Cerebellar nuclear complex (tissue), 1 donor: ENCODE data around the gene ADCY5.

Source experiments
- DNase-seq, 2 experiments: peaks; one replicate each; lab custom pipeline; 2025; lab: John Stamatoyannopoulos, UW

ADCY5 gene

DNA sequence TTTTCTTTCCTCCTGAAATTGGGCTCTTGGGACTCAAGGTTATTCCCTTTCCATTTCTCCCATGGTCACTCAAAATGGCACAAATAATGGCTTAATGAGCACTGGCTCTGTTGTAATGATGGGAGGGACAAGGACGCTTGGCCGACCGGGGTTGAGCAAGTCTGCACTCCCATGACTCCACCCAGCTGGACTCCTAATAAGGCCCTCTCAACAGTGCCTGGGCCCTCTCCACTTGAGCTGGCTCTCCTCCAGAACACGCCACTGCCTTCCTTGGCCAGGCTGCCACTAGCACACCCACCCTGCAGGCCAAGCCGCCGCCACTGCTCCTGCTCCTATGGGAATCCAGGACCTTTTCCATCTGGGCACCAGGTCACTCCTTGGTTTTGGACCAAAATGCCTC is 42.3 kb downstream of the ADCY5 start:
- no peak for DNase-seq

DNA sequence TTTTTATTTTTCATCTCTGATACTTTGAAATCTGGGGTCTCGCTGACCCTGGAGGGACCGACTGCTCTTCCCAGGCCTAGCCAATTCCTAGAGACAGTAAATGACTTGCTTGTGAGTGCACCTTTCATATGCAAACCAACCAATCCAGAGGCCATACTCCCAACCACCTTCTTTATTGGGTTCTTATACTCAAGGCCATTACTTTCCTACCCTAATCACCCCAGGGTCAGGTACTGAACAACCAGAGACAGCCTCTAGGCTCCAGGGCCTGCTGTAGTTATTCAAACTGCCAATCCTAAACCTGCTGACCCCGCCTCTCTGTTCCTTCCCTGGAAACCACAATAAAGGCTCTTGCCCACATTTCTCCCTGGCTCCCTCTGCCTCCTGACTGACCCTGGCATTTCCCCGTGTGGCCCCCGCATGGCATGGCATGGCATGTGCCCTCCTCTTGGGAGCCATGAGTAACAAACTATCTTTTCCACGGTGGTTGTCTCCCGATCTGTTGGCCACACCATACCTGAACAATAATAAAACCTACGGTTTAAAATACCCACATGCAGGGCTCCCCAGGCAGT is 42.9 kb downstream of the ADCY5 start:
- no peak for DNase-seq

- peak in 1 of 2 experiments; percentile 9 for DNase-seq
Measured at GRCh38 chr3:123405021-123405420, 43.9 kb downstream of the ADCY5 start.

GRCh38 chr3:123404391-123404790 is 44.5 kb downstream of the ADCY5 start:
- no peak for DNase-seq

- DNase-seq = no peak
Measured at GRCh38 chr3:123401836-123402530, 46.9 kb downstream of the ADCY5 start.

- DNase-seq = no peak
Measured at GRCh38 chr3:123400169-123400568, 48.7 kb downstream of the ADCY5 start.

DNA sequence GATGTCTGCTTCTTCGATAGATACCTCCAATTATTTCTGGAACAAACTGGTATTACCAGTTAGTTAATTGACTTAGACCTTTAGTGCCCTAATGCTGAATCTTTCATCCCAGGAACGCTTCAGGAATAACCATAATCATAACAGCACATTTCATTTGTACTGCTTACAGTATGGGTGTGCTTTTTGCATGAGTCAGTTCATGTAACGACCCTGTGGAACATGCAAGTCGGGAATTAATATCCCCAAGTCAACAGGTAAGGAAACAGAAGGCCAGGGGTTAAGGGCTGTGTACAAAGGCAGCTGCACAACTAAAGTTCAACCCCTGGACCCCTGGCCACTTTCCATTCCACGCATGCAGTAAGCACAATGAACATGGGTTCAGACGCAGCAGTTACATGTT is 49.2 kb downstream of the ADCY5 start:
- DNase-seq = no peak

- no peak for DNase-seq
Measured at GRCh38 chr3:123397921-123398785, 50.7 kb downstream of the ADCY5 start.

- DNase-seq = no peak
Measured at GRCh38 chr3:123397050-123397590, 51.8 kb downstream of the ADCY5 start.

DNA sequence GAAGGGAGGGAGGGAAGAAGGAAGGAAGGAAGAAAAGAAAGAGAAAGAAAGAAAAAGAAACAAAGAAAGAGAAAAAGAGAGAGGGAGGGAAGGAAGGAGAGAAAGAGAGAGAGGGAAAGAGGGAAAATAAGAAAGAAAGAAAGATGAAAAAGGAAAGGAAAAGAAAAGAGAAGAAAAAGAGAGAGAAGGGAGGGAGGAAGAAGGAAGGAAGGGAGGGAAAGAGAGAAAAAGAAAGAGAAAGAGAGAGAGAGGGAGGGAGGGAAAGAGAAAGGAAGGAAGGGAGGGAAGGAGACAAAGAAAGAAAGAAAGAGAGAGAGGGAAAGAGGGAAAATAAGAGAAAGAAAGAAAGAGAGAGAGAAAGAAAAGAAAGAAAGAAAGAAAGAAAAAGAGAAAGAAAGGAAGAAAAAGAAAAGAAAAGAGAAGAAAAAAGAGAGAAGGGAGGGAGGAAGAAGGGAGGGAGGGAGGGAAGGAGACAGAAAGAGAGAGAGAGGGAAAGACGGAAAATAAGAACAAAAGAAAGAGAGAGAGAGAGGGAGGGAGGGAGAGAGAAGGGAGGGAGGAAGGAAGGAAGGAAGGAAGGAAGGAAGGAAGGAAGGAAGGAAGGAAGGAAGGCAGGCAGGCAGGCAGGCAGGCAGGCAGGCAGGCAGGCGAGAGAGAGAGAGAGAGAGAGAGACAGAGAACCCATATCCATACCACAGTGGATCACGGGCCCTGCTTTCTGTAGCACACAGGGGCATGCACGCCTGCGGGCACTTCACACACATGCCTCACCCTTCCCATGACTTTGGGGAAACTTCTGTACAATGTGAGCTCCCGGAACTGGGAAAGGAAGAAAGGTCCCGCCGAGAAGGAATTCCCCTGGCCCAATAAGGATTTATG is 52.5 kb downstream of the ADCY5 start:
- no peak for DNase-seq

- no peak for DNase-seq
Measured at GRCh38 chr3:123395235-123395634, 53.7 kb downstream of the ADCY5 start.

DNA sequence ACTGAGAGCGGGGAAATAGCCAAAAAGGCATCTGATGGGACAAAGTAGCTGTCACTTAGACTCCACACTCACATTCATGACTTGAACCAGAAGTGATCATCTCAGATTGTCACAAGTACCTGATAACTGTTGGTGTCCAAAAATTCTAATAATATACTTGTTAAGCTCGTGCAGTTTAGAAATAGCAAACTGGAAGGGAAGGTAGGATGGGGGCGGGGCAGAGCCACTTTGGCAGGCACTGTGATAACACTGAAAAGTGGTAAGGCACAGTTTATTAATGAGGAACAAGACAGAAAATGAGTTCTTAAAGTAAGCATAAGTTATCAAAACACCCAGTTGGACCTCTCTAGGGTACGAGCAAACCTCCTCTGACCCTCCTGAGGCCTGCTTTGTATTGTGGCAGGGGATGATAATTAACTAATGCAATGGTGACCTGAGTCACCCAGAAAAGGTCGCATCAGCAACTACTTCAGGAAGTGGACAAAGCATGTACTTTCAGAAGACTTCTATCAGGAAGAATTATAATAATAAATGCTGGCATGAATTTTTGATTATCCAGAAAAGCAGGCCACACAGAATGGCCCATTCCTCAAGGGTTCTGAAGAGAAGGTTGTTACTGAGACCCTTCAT is 54.4 kb downstream of the ADCY5 start:
- no peak for DNase-seq

DNA sequence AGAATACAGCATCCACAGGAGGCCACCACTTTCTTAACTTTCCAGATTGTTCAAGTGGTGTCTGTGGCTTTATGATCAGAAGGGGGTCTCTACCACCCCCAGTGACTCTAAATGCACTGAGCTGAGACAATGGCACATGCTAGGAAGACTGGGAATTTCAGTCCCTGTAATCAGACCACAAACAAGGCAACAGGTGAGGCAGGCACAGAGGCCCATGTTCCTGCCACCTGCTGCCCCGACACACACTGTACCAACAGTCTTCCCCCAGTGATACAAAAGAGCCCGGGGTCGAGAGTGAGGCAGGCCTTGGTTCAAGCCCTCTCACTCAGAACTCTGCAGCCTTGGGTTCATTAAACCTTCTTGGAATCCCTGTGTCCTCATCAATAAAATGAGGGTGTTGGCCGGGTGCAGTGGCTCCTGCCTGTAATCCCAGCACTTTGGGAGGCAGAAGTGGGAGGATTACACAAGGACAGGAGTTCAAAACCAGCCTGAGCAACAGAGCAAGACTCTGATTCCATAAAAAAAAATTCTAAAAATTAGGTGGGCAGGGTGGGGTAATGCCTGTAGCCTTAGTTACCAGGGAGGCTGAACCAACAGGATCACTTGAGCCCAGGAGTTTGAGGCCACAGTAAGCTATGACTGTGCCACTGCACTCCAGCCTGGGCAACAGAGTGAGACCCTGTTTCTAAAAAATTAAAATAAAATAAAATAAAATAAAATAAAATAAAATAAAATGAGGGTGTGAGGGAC is 55.8 kb downstream of the ADCY5 start:
- DNase-seq = no peak

- no peak for DNase-seq
Measured at GRCh38 chr3:123392368-123392767, 56.5 kb downstream of the ADCY5 start.

GRCh38 chr3:123390865-123391600 is 57.9 kb downstream of the ADCY5 start:
- DNase-seq = no peak

GRCh38 chr3:123389628-123389918 is 59.3 kb downstream of the ADCY5 start:
- no peak for DNase-seq

DNA sequence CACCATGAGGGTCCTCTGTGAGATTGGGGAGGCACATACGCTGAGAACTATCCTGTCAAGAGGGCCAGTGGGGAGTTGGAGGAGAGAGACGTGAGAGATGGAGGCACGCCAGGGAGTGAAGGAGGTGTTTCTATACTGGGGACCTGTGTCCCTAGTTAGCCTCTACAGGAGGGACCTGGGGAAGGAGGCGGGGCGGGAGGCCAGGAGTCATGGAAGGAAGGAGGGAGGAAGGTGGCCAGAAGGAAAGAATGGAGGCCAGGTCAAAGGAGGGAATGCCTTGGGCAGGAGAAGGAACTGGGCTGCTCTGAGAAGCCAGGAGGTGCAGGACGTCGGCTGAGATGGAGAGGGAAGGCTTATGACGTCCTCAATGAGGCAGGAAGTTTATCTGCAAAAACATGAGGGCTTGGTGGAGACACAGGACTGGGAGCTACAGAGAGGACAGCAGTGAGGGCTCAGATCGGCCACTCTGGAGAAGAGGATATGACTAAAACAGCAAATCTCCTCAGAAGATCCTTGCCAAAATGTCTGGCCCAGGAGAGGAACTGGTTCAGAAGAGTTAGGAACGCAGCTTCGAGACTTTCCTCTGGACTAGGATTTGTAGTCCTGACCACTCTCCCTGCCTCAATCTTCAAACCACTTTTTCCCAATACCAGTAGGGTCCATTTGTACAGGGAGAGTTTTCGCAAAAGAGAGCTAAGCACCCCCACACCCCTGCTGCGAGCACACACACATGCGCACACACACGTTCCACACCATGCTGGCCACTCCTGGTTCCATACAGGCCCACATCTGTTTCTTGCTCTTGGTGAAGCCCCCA is 59.9 kb downstream of the ADCY5 start:
- no peak for DNase-seq

- no peak for DNase-seq
Measured at GRCh38 chr3:123388042-123388441, 60.8 kb downstream of the ADCY5 start.

- DNase-seq = no peak
Measured at GRCh38 chr3:123387532-123387931, 61.4 kb downstream of the ADCY5 start.
